H1 (cell line): ENCODE data around the gene CAMSAP1. TPM values are rescaled to one million over a fixed set of nuclear protein-coding genes. Genes with fewer than 3 reads are reported as not detected.

Experiments used
- CTCF ChIA-PET: fragments of 300-600 bp; sonication (Branson Sonifier 250); formaldehyde crosslinking; loops from one replicate; lab custom pipeline; 2021; ENCODE audit not compliant: partially characterized antibody; lab: Charles Lee
- POLR2A ChIA-PET: fragments of 300-600 bp; sonication (Branson Sonifier 250); formaldehyde crosslinking; loops from one replicate; lab custom pipeline; 2021; ENCODE audit warnings: inconsistent platforms; ENCODE audit not compliant: partially characterized antibody; lab: Charles Lee
- DNase-seq, 2 experiments: peaks; one replicate each; pipeline versions ENCODE4 v3.0.0 to v3.0.0-alpha.2; 2010 to 2022; ENCODE audit warnings: low spot score in 2 of 2, low read depth in 1 of 2, mixed read lengths in 1 of 2
- FAIRE-seq: peaks from 2 replicates; lab custom pipeline; 2011; peaks lifted over from hg19 to GRCh38; lab: Jason Lieb, UNC
- H2AFZ ChIP-seq: 2 replicates; pipeline ENCODE4 v1.8.1; 2012; ENCODE audit warnings: low read length, inconsistent platforms
- H2AK5ac ChIP-seq: 2 replicates; pipeline ENCODE4 v1.6.1; 2013; ENCODE audit warnings: low read depth, low read length
- H2BK120ac ChIP-seq: replicated peaks from 2 replicates; pipeline ENCODE3; 2013; ENCODE audit warnings: low read depth, low read length, inconsistent platforms
- H2BK12ac ChIP-seq: 2 replicates; pipeline ENCODE4 v1.6.1; 2013; ENCODE audit warnings: low read depth, low read length
- H2BK15ac ChIP-seq: 2 replicates; pipeline ENCODE4 v1.6.1; 2013; ENCODE audit warnings: low read length
- H2BK20ac ChIP-seq: 2 replicates; pipeline ENCODE4 v1.6.1; 2013; ENCODE audit warnings: low read length
- H2BK5ac ChIP-seq: 2 replicates; pipeline ENCODE4 v1.6.1; 2013; ENCODE audit warnings: low read depth, low read length
- H3K14ac ChIP-seq: 2 replicates; pipeline ENCODE4 v1.6.1; 2013; ENCODE audit warnings: inconsistent platforms; ENCODE audit not compliant: insufficient read length
- H3K18ac ChIP-seq: 2 replicates; pipeline ENCODE4 v1.6.1; 2013; ENCODE audit warnings: low read length; ENCODE audit errors: extremely low read depth
- H3K23ac ChIP-seq: 2 replicates; pipeline ENCODE4 v1.6.1; 2013; ENCODE audit warnings: inconsistent platforms; ENCODE audit not compliant: insufficient read length
- H3K23me2 ChIP-seq: 2 replicates; pipeline ENCODE4 v1.6.1; 2013; ENCODE audit warnings: low read depth, low read length
- H3K27ac ChIP-seq: 2 replicates; pipeline ENCODE4 v1.6.1; 2011; ENCODE audit warnings: low read depth, low read length, inconsistent platforms
- H3K27me3 ChIP-seq, 4 experiments: replicated peaks in 1 of 4; 1 replicate in 1 of 4; 2 replicates in 3 of 4; pipeline versions ENCODE4 v1.6.1 to v1.8.1; 2011 to 2013; ENCODE audit warnings: low read length in 3 of 4, mild to moderate bottlenecking in 3 of 4, inconsistent platforms in 2 of 4, mixed read lengths in 2 of 4, moderate library complexity in 1 of 4; ENCODE audit not compliant: control insufficient read depth in 3 of 4, insufficient read depth in 3 of 4; ENCODE audit errors: extremely low read depth in 1 of 4
- H3K36me3 ChIP-seq, 4 experiments: 2 replicates each; pipeline versions ENCODE4 v1.6.1 to v1.8.1; 2011 to 2013; ENCODE audit warnings: mild to moderate bottlenecking in 4 of 4, low read length in 3 of 4, moderate library complexity in 2 of 4, control low read depth in 1 of 4, inconsistent platforms in 1 of 4; ENCODE audit not compliant: insufficient read depth in 4 of 4, control insufficient read depth in 2 of 4
- H3K4ac ChIP-seq: replicated peaks from 2 replicates; pipeline ENCODE3; 2013; ENCODE audit warnings: low read length, low read depth, mixed read lengths, inconsistent platforms; ENCODE audit not compliant: insufficient read length
- H3K4me1 ChIP-seq, 4 experiments: replicated peaks in 1 of 4; 1 replicate in 1 of 4; 2 replicates in 3 of 4; pipeline versions ENCODE4 v1.6.1 to v1.8.1; 2011 to 2013; ENCODE audit warnings: low read length in 3 of 4, inconsistent platforms in 2 of 4, mixed read lengths in 1 of 4; ENCODE audit not compliant: insufficient read depth in 4 of 4, control insufficient read depth in 3 of 4
- H3K4me2 ChIP-seq, 2 experiments: 2 replicates each; pipeline versions ENCODE4 v1.6.1 to v1.8.1; 2011 to 2013; ENCODE audit warnings: low read depth in 2 of 2, low read length in 2 of 2, control low read depth in 1 of 2, inconsistent platforms in 1 of 2, mild to moderate bottlenecking in 1 of 2; ENCODE audit not compliant: insufficient read depth in 1 of 2
- H3K4me3 ChIP-seq, 4 experiments: fragments of 200-600, 300-600 bp in 1 of 4; sonication (generic), shearing (Covaris generic), sonication (Bioruptor Twin) in 1 of 4; 2 replicates each; pipeline versions ENCODE4 v1.5.1 to v1.8.1; 2011 to 2016; ENCODE audit warnings: low read length in 4 of 4, low read depth in 3 of 4, control low read depth in 2 of 4, inconsistent platforms in 2 of 4, mild to moderate bottlenecking in 2 of 4, mixed read lengths in 1 of 4, moderate library complexity in 1 of 4; ENCODE audit not compliant: insufficient read depth in 2 of 4; ENCODE audit errors: extremely low read depth in 1 of 4
- H3K56ac ChIP-seq: replicated peaks from 2 replicates; pipeline ENCODE3; 2013; ENCODE audit warnings: low read depth, mild to moderate bottlenecking, mixed read lengths, low read length, inconsistent platforms; ENCODE audit not compliant: insufficient read length
- H3K79me1 ChIP-seq: 2 replicates; pipeline ENCODE4 v1.6.1; 2013; ENCODE audit warnings: low read depth, low read length, control low read depth
- H3K79me2 ChIP-seq, 2 experiments: 2 replicates each; pipeline versions ENCODE4 v1.6.1 to v1.8.1; 2012 to 2013; ENCODE audit warnings: low read length in 2 of 2, mild to moderate bottlenecking in 2 of 2, inconsistent platforms in 1 of 2; ENCODE audit not compliant: insufficient read depth in 2 of 2, control insufficient read depth in 1 of 2
- H3K9ac ChIP-seq, 4 experiments: replicated peaks in 1 of 4; 1 replicate in 1 of 4; 2 replicates in 3 of 4; pipeline versions ENCODE4 v1.6.1 to v1.8.1; 2011 to 2013; ENCODE audit warnings: low read depth in 3 of 4, low read length in 3 of 4, control low read depth in 2 of 4, mild to moderate bottlenecking in 2 of 4, moderate library complexity in 2 of 4, inconsistent platforms in 1 of 4; ENCODE audit errors: extremely low read depth in 1 of 4
- H3K9me3 ChIP-seq, 2 experiments: 2 replicates each; pipeline versions ENCODE4 v1.6.1 to v1.8.1; 2012 to 2013; ENCODE audit warnings: mild to moderate bottlenecking in 2 of 2, moderate library complexity in 2 of 2, control low read depth in 1 of 2, inconsistent platforms in 1 of 2, low read depth in 1 of 2, low read length in 1 of 2, mixed read lengths in 1 of 2; ENCODE audit not compliant: insufficient read depth in 2 of 2
- H4K20me1 ChIP-seq, 2 experiments: replicated peaks in 1 of 2; 2 replicates each; pipeline versions ENCODE3 to v1.8.1; 2011 to 2013; ENCODE audit warnings: inconsistent platforms in 2 of 2, low read length in 2 of 2, mild to moderate bottlenecking in 1 of 2; ENCODE audit not compliant: insufficient read depth in 2 of 2, control insufficient read depth in 1 of 2
- H4K5ac ChIP-seq: 2 replicates; pipeline ENCODE4 v1.6.1; 2013; ENCODE audit warnings: low read length, low read depth, mixed read lengths, inconsistent platforms; ENCODE audit not compliant: insufficient read length
- H4K8ac ChIP-seq: 2 replicates; pipeline ENCODE4 v1.8.0; 2013; ENCODE audit warnings: mild to moderate bottlenecking, moderate library complexity, low read length, inconsistent platforms; ENCODE audit not compliant: insufficient read depth; ENCODE audit errors: extremely low read depth
- H4K91ac ChIP-seq: replicated peaks from 2 replicates; pipeline ENCODE3; 2013; ENCODE audit warnings: low read length, mixed read lengths, inconsistent platforms; ENCODE audit not compliant: insufficient read length
- CBX5 ChIP-seq: fragments of 300-800, 300-1000 bp; sonication (generic); IDR thresholded peaks from 2 replicates; pipeline ENCODE4 v1.7.1; 2016; ENCODE audit warnings: antibody characterized with exemption, low read length, low read depth
- CREB1 ChIP-seq: IDR thresholded peaks from 2 replicates; pipeline ENCODE4 v1.6.1; 2012; ENCODE audit warnings: inconsistent platforms
- CTBP2 ChIP-seq: IDR thresholded peaks from 2 replicates; pipeline ENCODE4 v1.7.0; 2011; ENCODE audit warnings: borderline replicate concordance, mild to moderate bottlenecking, moderate library complexity, mixed read lengths, low read length; ENCODE audit not compliant: insufficient read depth, insufficient read length
- EGR1 ChIP-seq: IDR thresholded peaks from 2 replicates; pipeline ENCODE4 v1.6.1; 2011; ENCODE audit warnings: low read depth, low read length, borderline replicate concordance
- EP300 ChIP-seq, 2 experiments: IDR thresholded peaks; 1 replicate in 1 of 2; 2 replicates in 1 of 2; pipeline ENCODE4 v1.6.1; 2011 to 2012; ENCODE audit warnings: low read depth in 2 of 2, low read length in 2 of 2, mild to moderate bottlenecking in 2 of 2, borderline replicate concordance in 1 of 2, inconsistent platforms in 1 of 2, moderate library complexity in 1 of 2
- FOSL1 ChIP-seq: IDR thresholded peaks from 2 replicates; pipeline ENCODE4 v1.6.1; 2011; ENCODE audit warnings: mild to moderate bottlenecking, low read depth, low read length, moderate library complexity; ENCODE audit not compliant: insufficient read depth
- HDAC2 ChIP-seq, 2 experiments: fragments of 300-600 bp in 1 of 2; sonication (generic) in 1 of 2; IDR thresholded peaks; 2 replicates each; pipeline ENCODE4 v1.6.1; 2011 to 2012; ENCODE audit warnings: low read depth in 2 of 2, low read length in 2 of 2, mild to moderate bottlenecking in 2 of 2, moderate library complexity in 2 of 2, borderline replicate concordance in 1 of 2, inconsistent platforms in 1 of 2
- PHF8 ChIP-seq: fragments of 200-600 bp; sonication (generic); conservative IDR thresholded peaks from 2 replicates; pipeline ENCODE4 v1.7.1; 2012; ENCODE audit warnings: low read depth, mild to moderate bottlenecking, inconsistent platforms, low read length, moderate library complexity
- RXRA ChIP-seq: IDR thresholded peaks from 2 replicates; pipeline ENCODE4 v1.6.1; 2011; ENCODE audit warnings: low read depth, mild to moderate bottlenecking, low read length, moderate library complexity; ENCODE audit not compliant: insufficient read depth
- SIN3A ChIP-seq, 2 experiments: IDR thresholded peaks in 1 of 2; conservative IDR thresholded peaks in 1 of 2; 2 replicates each; pipeline ENCODE4 v1.6.1; 2011 to 2012; ENCODE audit warnings: low read length in 2 of 2, improper control_type of control experiment in 1 of 2, low read depth in 1 of 2, mild to moderate bottlenecking in 1 of 2
- SP2 ChIP-seq: IDR thresholded peaks from 2 replicates; pipeline ENCODE4 v1.6.1; 2012; ENCODE audit warnings: mild to moderate bottlenecking, low read length, inconsistent platforms
- SRF ChIP-seq: IDR thresholded peaks from 2 replicates; pipeline ENCODE4 v1.6.1; 2011; ENCODE audit warnings: mild to moderate bottlenecking, low read depth, low read length, moderate library complexity
- WGBS, 2 experiments: shearing (Covaris generic) in 1 of 2; methylation state at CpG; one replicate each; pipeline versions ENCODE4 v1.1.6 to v1.1.7; 2013 to 2015; ENCODE audit warnings: low lambda C conversion rate in 2 of 2, mixed read lengths in 2 of 2, inconsistent platforms in 1 of 2, low coverage in 1 of 2, missing lambda C conversion rate in 1 of 2; ENCODE audit not compliant: insufficient replicate concordance in 2 of 2, insufficient coverage in 1 of 2, insufficient read length in 1 of 2; ENCODE audit errors: extremely low coverage in 1 of 2, missing lambda C conversion rate in 1 of 2; 5-methylcytosine and 5-hydroxymethylcytosine counted together
- polyA plus RNA-seq, 7 experiments: library from polyadenylated mRNA; depleted of rRNA in 3 of 7; stranded (reverse) in 5 of 7; unstranded in 2 of 7; fragments of >200 nt in 5 of 7; fragments of 200-250 nt in 2 of 7; gene quantifications; 1 replicate in 5 of 7; 2 replicates in 1 of 7; 4 replicates in 1 of 7; pipeline versions ENCODE4 v1.2.1 to v1.2.3, GENCODE V29; 2011 to 2013; ENCODE audit warnings: missing spikeins in 2 of 7, mixed read lengths in 2 of 7
- total RNA-seq: library from RNA; stranded (reverse); fragmentation: NEBNext Ultra II Directional; extraction: Animal tissue kit (Norgen Biotek cat#: 25700); gene quantifications from 2 replicates; pipeline ENCODE4 v1.2.1, GENCODE V29; 2021
- TF ChIP-seq, protein P1 (sequence below): IDR thresholded peaks from 2 replicates; pipeline ENCODE4 v1.6.1; 2012; ENCODE audit warnings: inconsistent platforms

Gene CAMSAP1
- total and polyA plus RNA-seq, 2 of the 8 experiments (the other 6 are each of a cell fraction or from before 2014, with no cell fraction given) = 13.4 to 44.0 TPM

GRCh38 chr9:135933114-135933513 is 25.8 kb upstream of the CAMSAP1 start:
- H3K79me1 ChIP-seq = 0 out of 2 replicates have a peak, but pooled peaks cover 2% of the 10 kb centered on the region
- H4K5ac ChIP-seq = no peak overlapping the region
- no peaks in the 10 kb centered on the region for H3K79me2 ChIP-seq
- no peaks in the 10 kb centered on the region for H3K23me2 ChIP-seq
- H3K4me3 ChIP-seq = no peak overlapping the region
- ChIA-PET CTCF (interaction anchor here (1.4 kb wide), 1 partner anchor 10 kb away, joined by 5 read pairs; no protein-coding TSS in a partner anchor), POLR2A (no interaction called here)
- no peak overlapping the region for H2AK5ac ChIP-seq
- no peak overlapping the region for H3K14ac ChIP-seq
- H3K4me2 ChIP-seq = no peak overlapping the region
- H2BK120ac ChIP-seq = no peak overlapping the region
- H3K36me3 ChIP-seq = peaks cover 6 to 34% (median 23%) of the 10 kb centered on the region in 4 experiments; a peak in 6 of 8 replicates
- no peak overlapping the region for H3K27ac ChIP-seq
- H3K18ac ChIP-seq = no peak overlapping the region
- H3K4ac ChIP-seq = no peak overlapping the region
- H4K20me1 ChIP-seq = peaks cover 2 to 12% of the 10 kb centered on the region in 2 experiments
- H3K4me1 ChIP-seq = no peaks in the 10 kb centered on the region
- H3K23ac ChIP-seq = no peak overlapping the region
- H2BK5ac ChIP-seq = no peak overlapping the region
- no peak overlapping the region for H2BK20ac ChIP-seq
- H2BK12ac ChIP-seq = no peak overlapping the region
- H3K56ac ChIP-seq = no peak overlapping the region
- H4K91ac ChIP-seq = no peak overlapping the region
- H3K27me3 ChIP-seq = no peaks in the 10 kb centered on the region
- H2BK15ac ChIP-seq = no peak overlapping the region
- DNase-seq = no peak
- no peak overlapping the region for H2AFZ ChIP-seq
- H4K8ac ChIP-seq = no peak overlapping the region
- H3K9ac ChIP-seq = no peak overlapping the region
- 86% methylated on average over 13 of the region's 13 CpGs; no CpG with 5 or more reads in 1 of the 2 experiments for WGBS, 2 experiments
- H3K9me3 ChIP-seq = peaks cover 3 to 10% of the 10 kb centered on the region in 2 experiments; a peak in 3 of 4 replicates
- no peak for FAIRE-seq
- TF ChIP-seq CBX5 = no peak
- no peak for TF ChIP-seq SRF
- TF ChIP-seq HDAC2 (IDR thresholded peaks at IDR 0.05; ENCODE audit: borderline replicate concordance in 1 of 2, low read depth in 2 of 2, low read length in 2 of 2) = no peak
- TF ChIP-seq FOSL1 = no peak
- no peak for TF ChIP-seq SP2
- no peak for TF ChIP-seq CREB1
- no peak for TF ChIP-seq EP300 (IDR thresholded peaks at IDR 0.05; ENCODE audit: borderline replicate concordance in 1 of 2, low read depth in 2 of 2, low read length in 2 of 2)
- no peak for TF ChIP-seq SIN3A (conservative IDR thresholded peaks at IDR 0.05 in 1 of 2, IDR thresholded peaks at IDR 0.05 in 1 of 2; ENCODE audit: low read depth in 1 of 2, low read length in 2 of 2)
- no peak for TF ChIP-seq RXRA
- no peak for TF ChIP-seq CTBP2
- TF ChIP-seq, protein P1, sequence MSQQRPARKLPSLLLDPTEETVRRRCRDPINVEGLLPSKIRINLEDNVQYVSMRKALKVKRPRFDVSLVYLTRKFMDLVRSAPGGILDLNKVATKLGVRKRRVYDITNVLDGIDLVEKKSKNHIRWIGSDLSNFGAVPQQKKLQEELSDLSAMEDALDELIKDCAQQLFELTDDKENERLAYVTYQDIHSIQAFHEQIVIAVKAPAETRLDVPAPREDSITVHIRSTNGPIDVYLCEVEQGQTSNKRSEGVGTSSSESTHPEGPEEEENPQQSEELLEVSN = no peak
- TF ChIP-seq PHF8 = no peak
- TF ChIP-seq EGR1 = no peak
